Motor neuron (in vitro differentiated cells): ENCODE results near the gene PAGE4. TPM values are rescaled to one million over a fixed set of nuclear protein-coding genes. Genes with fewer than 3 reads are reported as not detected.

Experiments
- ATAC-seq, 8 experiments: fragments of 200-7000 bp; cut with Tn5 transposase; replicated peaks in 6 of 8; 2 replicates each; pipeline ENCODE4 v1.8.0; 2021; ENCODE audit warnings: mild to moderate bottlenecking in 8 of 8, moderate library complexity in 8 of 8
- H3K27ac ChIP-seq, 2 donors: fragments of 250-450 bp; sonication (Bioruptor Pico); 2 replicates each; pipeline ENCODE4 v1.9.0; 2021; ENCODE audit warnings: antibody characterized with exemption in 2 of 2, mild to moderate bottlenecking in 2 of 2, moderate library complexity in 1 of 2
- H3K4me1 ChIP-seq, 2 donors: fragments of 250-450 bp; sonication (Bioruptor Pico); replicated peaks in 1 of 2; 2 replicates each; pipeline ENCODE4 v1.6.1; 2021; ENCODE audit warnings: antibody characterized with exemption in 2 of 2, mild to moderate bottlenecking in 2 of 2, moderate library complexity in 1 of 2
- H3K4me3 ChIP-seq, 5 donors: fragments of 250-450 bp; sonication (Bioruptor Pico); 2 replicates each; pipeline ENCODE4 v1.9.0; 2021; ENCODE audit warnings: antibody characterized with exemption in 5 of 5, mild to moderate bottlenecking in 5 of 5, moderate library complexity in 4 of 5
- WGBS, 10 experiments: fragments of 450-650 bp; shearing (Covaris generic); methylation state at CpG; one replicate each; pipeline ENCODE4 v1.0.0; 2022; 5-methylcytosine and 5-hydroxymethylcytosine counted together
- in situ Hi-C, 9 experiments: fragments of 400-800 bp; cut with MboI; loops; one replicate each; pipeline ENCODE4 v1.15.0; 2021; ENCODE audit warnings: low sequenced_read_pairs in 9 of 9, low pct_unique_long_range_greater_than_20kb in 2 of 9; ENCODE audit not compliant: unreplicated experiment in 9 of 9
- total RNA-seq, 8 experiments: library from RNA; unstranded; fragments of 300-600 nt; gene quantifications; 2 replicates each; pipeline versions ENCODE4 v1.2.3 to v1.2.4, GENCODE V29; 2022

PAGE4 gene
- under 1 TPM in 3 of 8 experiments, not detected in 5; 0.13 to 0.47 (median 0.28) TPM for total RNA-seq

DNA sequence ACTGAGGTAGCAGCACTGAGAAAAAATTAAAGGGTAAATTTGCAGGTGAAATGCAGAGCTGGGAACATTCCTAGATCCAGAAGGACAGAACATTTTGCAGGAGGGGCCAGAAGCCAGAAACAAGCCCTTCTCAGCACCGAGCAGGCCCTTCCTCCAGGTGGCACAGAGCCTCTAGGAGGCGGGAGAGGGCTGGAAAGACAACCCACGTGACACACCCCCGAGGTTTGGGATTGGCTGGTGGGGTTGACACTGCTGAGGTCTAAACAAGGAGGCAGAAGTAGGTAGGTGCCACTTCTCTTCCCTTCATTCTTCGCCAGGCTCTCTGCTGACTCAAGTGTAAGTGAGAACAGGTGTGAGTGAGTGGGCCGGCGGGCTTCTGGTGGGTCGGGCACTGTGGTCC, at the start of gene PAGE4:
PAGE4 (plus strand) TSS at position 288 of the 400 bp plus-strand sequence. CDS start 1,126 bp downstream, outside the sequence.
- no peak within 1 kb of the TSS for H3K4me3 ChIP-seq
- peak in 1 of 8 experiments; percentile 32 for ATAC-seq
- no peaks in the 10 kb centered on the region for H3K4me1 ChIP-seq
- H3K27ac ChIP-seq = no peak within 1 kb of the TSS
- in situ Hi-C loops = no loop called here
- WGBS, 10 experiments = 0 to 19% methylated on average over 1 to 4 of the region's 8 CpGs; no CpG with 5 or more reads in 8 of the 10 experiments

GRCh38 chrX:49784747-49785280, 44.3 kb upstream of the PAGE4 start:
- 14% methylated on average over 1 of the region's 1 CpG; no CpG with 5 or more reads in 9 of the 10 experiments for WGBS, 10 experiments
- in situ Hi-C loops = no loop called here
- no peak overlapping the region for H3K27ac ChIP-seq
- ATAC-seq = no peak
- no peaks in the 10 kb centered on the region for H3K4me1 ChIP-seq
- no peak overlapping the region for H3K4me3 ChIP-seq

GRCh38 chrX:49792376-49792775, 36.7 kb upstream of the PAGE4 start:
- WGBS, 10 experiments = 20 to 43% methylated on average over 1 of the region's 1 CpG; no CpG with 5 or more reads in 8 of the 10 experiments
- Histone ChIP-seq H3K27ac (no peak overlapping the region), H3K4me3 (no peak overlapping the region), H3K4me1 (no peaks in the 10 kb centered on the region)
- no peak for ATAC-seq
- in situ Hi-C loops = no loop called here

GRCh38 chrX:49793686-49794085, 35.4 kb upstream of the PAGE4 start:
- H3K4me3 ChIP-seq = no peak overlapping the region
- no peak overlapping the region for H3K27ac ChIP-seq
- ATAC-seq = no peak
- no peaks in the 10 kb centered on the region for H3K4me1 ChIP-seq
- in situ Hi-C loops = no loop called here

DNA sequence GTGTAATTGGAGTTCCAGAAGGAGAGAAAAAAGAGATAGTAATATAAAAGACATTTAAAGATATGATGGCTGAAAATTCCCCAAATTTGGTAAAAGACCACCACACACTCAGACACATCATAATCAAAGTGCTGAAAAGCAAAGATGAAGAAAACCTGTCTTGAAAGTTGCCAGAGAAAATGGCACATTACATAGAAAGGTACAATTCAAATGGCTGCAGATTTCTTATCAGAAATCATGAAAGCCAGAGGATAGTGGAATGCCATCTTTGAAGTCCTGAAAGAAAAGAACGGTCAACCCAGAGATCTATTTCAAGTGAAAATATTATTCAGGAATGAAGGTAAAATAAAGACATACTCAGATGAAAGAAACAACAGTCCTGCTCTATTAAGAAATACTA, 29.3 kb upstream of the PAGE4 start:
- Histone ChIP-seq H3K4me3 (no peak overlapping the region), H3K4me1 (no peaks in the 10 kb centered on the region), H3K27ac (no peak overlapping the region)
- in situ Hi-C loops = no loop called here
- ATAC-seq = no peak
- 0 to 93% (median 71%) methylated on average over 1 of the region's 1 CpG; no CpG with 5 or more reads in 4 of the 10 experiments for WGBS, 10 experiments

GRCh38 chrX:49809891-49810632, 19.0 kb upstream of the PAGE4 start:
- in situ Hi-C loops = no loop called here
- Histone ChIP-seq H3K27ac (no peak overlapping the region), H3K4me1 (no peaks in the 10 kb centered on the region), H3K4me3 (no peak overlapping the region)
- WGBS, 10 experiments = 75 to 100% (median 83%) methylated on average over 1 of the region's 1 CpG; no CpG with 5 or more reads in 7 of the 10 experiments
- ATAC-seq = no peak

- H3K4me3 ChIP-seq = no peak overlapping the region
- ATAC-seq = no peak
- 0 to 87% (median 50%) methylated on average over 1 to 4 of the region's 4 CpGs; no CpG with 5 or more reads in 5 of the 10 experiments for WGBS, 10 experiments
- in situ Hi-C loops = no loop called here
- H3K27ac ChIP-seq = no peak overlapping the region
- H3K4me1 ChIP-seq = no peaks in the 10 kb centered on the region
Observed at GRCh38 chrX:49812177-49812576, 16.9 kb upstream of the PAGE4 start.

DNA sequence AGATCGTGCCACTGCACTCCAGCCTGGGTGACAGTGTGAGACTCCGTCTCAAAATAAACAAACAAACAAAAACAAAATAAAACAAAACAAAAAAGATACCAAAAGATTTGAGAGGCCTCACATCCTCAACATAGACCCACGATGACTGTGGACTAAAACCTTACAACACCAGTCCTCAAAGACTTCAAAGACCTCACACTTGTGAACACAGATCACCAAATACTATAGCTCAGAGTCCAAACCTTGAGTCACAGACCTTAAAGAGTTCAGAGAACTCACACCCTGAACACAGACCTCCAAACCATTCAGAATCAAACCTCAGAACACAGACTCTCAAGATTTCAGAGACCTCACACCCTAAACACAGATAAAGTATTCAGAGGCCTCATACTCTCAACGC, 12.7 kb upstream of the PAGE4 start:
- in situ Hi-C loops = no loop called here
- H3K4me1 ChIP-seq = no peaks in the 10 kb centered on the region
- whole genome bisulfite sequencing, 10 experiments = 33 to 52% methylated on average over 3 to 4 of the region's 4 CpGs; no CpG with 5 or more reads in 8 of the 10 experiments
- ATAC-seq = no peak
- no peak overlapping the region for H3K4me3 ChIP-seq
- H3K27ac ChIP-seq = no peak overlapping the region

DNA sequence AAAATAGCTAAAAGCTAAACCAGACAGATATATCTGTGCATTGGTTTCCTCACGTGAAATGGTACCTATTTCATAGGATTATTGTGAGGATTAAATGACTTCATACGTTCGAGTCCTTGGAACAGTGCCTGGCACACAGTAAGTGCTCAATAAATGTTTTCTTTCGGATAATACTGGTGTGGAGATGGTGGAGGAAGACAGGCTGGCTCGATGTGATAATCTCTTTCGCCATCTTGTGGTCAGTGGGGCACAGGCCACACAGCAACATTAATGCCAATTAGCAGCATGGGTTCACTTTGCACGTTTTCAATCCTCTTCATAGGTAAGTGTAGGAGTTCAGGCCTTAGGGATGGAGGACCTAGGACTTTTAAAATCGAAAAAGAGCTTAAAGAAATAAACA, 9.3 kb downstream of the PAGE4 start:
- H3K4me1 ChIP-seq = peaks cover 9 to 10% of the 10 kb centered on the region in 2 donors
- 0 to 27% (median 0%) methylated on average over 1 to 7 of the region's 8 CpGs; no CpG with 5 or more reads in 3 of the 10 experiments for WGBS, 10 experiments
- peak; percentile 33 to 70 (median 54) for ATAC-seq
- in situ Hi-C loops = no loop called here
- H3K27ac ChIP-seq = no peak overlapping the region
- H3K4me3 ChIP-seq = no peak overlapping the region

DNA sequence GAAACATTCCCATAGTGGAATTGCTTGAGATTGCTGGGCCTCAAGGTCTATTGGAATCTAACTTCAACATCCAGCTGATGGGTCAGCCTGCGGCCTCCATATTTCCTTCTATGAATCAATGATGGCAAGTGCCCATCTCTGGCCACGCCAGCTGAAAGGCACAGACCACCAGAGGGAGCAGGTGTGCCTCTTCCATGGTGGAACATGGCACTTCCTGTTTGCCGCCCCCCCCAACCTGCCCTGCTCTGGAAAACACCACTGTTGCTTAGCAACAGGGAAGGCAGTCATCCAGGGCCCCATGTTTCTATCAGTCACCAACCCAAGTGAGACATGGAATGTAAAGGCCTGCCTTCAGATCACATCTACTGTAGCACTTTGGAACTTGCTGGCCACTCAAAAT, 11.6 kb downstream of the PAGE4 start:
- peak; percentile 61 to 92 (median 88) for ATAC-seq
- peaks cover 18 to 21% of the 10 kb centered on the region in 2 donors for H3K4me1 ChIP-seq
- no peak overlapping the region for H3K27ac ChIP-seq
- no peak overlapping the region for H3K4me3 ChIP-seq
- in situ Hi-C loops = no loop called here
- WGBS, 10 experiments = no CpG with 5 or more reads among the region's 3 CpGs

- Histone ChIP-seq H3K27ac (no peak overlapping the region), H3K4me1 (peaks cover 21% of the 10 kb centered on the region in 2 donors), H3K4me3 (no peak overlapping the region)
- peak in 1 of 8 experiments; percentile 60 for ATAC-seq
- in situ Hi-C loops = no loop called here
Observed at GRCh38 chrX:49842621-49843020, 13.5 kb downstream of the PAGE4 start.

GRCh38 chrX:49844611-49845010, 15.5 kb downstream of the PAGE4 start:
- Histone ChIP-seq H3K4me3 (no peak overlapping the region), H3K27ac (no peak overlapping the region), H3K4me1 (peaks cover 21% of the 10 kb centered on the region in 2 donors)
- ATAC-seq = peak in 5 of 8 experiments; percentile 82 to 88 (median 83)
- in situ Hi-C loops = no loop called here
- 0 to 40% (median 12%) methylated on average over 1 to 7 of the region's 8 CpGs; no CpG with 5 or more reads in 4 of the 10 experiments for WGBS, 10 experiments

DNA sequence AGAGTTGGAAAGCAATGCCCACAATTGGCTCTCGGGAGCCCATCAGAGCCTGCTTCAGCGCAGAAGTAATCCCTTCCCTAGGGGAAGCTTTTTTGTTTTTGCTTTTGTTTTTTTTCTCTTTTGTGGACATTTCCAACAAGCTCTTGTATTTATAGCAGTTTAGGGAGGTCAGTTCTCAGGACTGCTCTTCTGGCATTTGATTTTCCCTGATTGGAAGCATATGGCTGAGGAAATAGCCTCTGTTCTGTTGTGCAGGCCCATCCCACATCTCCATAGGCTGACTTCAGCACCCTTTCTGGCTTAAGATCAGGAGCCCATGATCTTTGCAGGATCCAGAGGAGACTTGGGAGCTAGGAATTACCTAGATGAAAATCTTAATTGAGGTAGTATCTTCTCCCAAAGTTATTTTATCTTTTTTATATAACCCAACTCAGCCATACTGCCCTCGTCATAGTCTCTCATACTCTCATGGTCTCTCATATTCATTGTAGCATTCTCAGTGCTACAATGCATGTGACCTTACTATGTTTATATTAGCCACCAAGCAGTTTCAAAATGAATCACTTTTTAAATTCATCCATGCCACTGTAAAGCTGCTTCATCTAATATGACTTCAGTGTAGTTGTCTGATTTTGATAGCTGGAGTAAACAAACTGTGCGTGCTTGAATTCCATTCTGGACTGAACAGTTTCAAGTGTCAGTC, 16.7 kb downstream of the PAGE4 start:
- 17 to 82% (median 65%) methylated on average over 1 to 3 of the region's 4 CpGs; no CpG with 5 or more reads in 7 of the 10 experiments for WGBS, 10 experiments
- Histone ChIP-seq H3K27ac (no peak overlapping the region), H3K4me1 (peaks cover 16 to 17% of the 10 kb centered on the region in 2 donors), H3K4me3 (no peak overlapping the region)
- peak in 2 of 8 experiments; percentile 28 to 30 for ATAC-seq
- in situ Hi-C loops = no loop called here
